Heart left ventricle (tissue), 13 donors: ENCODE results near the gene SUN1.

ENCODE experiments used
- POLR2A ChIP-seq, 2 donors: fragments of 450-650 bp; IDR thresholded peaks; one replicate each; pipeline ENCODE4 v1.6.1; 2017; ENCODE audit warnings: antibody characterized with exemption in 2 of 2, mild to moderate bottlenecking in 2 of 2, moderate library complexity in 2 of 2
- TF ChIP-seq, protein P1 (sequence below), 12 donors: fragments of 200-600 bp; sonication (generic) in 4 of 12; IDR thresholded peaks; one replicate each; pipeline versions ENCODE4 v1.5.0 to v1.8.0; 2018 to 2022; ENCODE audit warnings: antibody characterized with exemption in 12 of 12, mild to moderate bottlenecking in 5 of 12
- donor health status: ischemic (EF 13 %, LVEDD 7.1; RV severe dilation, severe dysfunction).
- donor health status: DM: no; HTN: yes; CAD: no.
- donor health status: DM: no; HTN: no; CAD: no.
- donor health status: ischemic (EF 25% LVEDD 6.9; RV normal size, moderate dysfunction).
- donor health status: ischemic (EF 25% LVEDD 5.7; RV mildly dilated, moderate dysfunction).
- donor health status: ischemic (EF 35%, LVEDD 5.7; RV mildly dilated, moderate dysfunction).
- donor health status: nonischemic (EF 11% LVEDD 7.7; RV severe dilation, severe dysfunction).
- donor health status: DM: yes; HTN: yes; CAD: no.
- donor health status: PGD.
- donor health status: ischemic (EF 29% LVEDD 5.4; RV normal size, mild dysfunction).
- donor health status: nonischemic (EF 23%, LVEDD 6.1; RV moderate dilation, normal function).

DNA sequence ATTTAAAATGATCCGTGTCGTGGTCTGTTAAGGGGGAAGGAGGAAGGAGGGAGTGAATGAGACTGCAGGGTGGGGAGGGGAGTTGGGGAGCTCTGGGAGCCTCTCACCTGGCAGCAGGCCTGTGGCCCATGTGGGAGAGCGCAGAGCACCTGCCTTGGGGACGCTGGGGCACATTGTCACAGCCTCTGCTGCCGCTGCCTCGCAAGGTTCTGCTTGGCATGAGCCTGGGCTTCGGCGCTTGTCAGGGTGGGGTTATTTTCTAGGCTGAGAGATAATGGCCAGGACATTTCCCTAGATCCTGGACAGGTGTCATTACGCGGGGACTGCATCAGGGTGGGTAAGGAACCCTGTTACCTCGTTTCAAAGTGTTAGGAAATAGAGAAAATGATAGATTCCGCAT is 2.2 kb upstream of the SUN1 start:
- TF ChIP-seq, protein P1, sequence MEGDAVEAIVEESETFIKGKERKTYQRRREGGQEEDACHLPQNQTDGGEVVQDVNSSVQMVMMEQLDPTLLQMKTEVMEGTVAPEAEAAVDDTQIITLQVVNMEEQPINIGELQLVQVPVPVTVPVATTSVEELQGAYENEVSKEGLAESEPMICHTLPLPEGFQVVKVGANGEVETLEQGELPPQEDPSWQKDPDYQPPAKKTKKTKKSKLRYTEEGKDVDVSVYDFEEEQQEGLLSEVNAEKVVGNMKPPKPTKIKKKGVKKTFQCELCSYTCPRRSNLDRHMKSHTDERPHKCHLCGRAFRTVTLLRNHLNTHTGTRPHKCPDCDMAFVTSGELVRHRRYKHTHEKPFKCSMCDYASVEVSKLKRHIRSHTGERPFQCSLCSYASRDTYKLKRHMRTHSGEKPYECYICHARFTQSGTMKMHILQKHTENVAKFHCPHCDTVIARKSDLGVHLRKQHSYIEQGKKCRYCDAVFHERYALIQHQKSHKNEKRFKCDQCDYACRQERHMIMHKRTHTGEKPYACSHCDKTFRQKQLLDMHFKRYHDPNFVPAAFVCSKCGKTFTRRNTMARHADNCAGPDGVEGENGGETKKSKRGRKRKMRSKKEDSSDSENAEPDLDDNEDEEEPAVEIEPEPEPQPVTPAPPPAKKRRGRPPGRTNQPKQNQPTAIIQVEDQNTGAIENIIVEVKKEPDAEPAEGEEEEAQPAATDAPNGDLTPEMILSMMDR (IDR thresholded peaks at IDR 0.05) = no peak
- TF ChIP-seq POLR2A (IDR thresholded peaks at IDR 0.05) = no peak
